ENCODE results near the gene TMEM208.

GRCh38 chr16:67181346-67181745 lies 45.6 kb upstream of the TMEM208 start:
- TF ChIP-seq EZH2 (IDR thresholded peaks at IDR 0.05) (no peak), FOXP2 (optimal IDR thresholded peaks at IDR 0.05; ENCODE audit: control extremely low read depth, extremely low read length, insufficient read depth) (no peak), POLR2AphosphoS5 (IDR thresholded peaks at IDR 0.05; ENCODE audit: borderline replicate concordance, low read depth, low read length) (no peak)
